Posterior vena cava (tissue), 2 donors: Measurements from ENCODE around the gene SCN3B. TPM values are rescaled to one million over a fixed set of nuclear protein-coding genes. Genes with fewer than 3 reads are reported as not detected.
"Not testable (repeated sequence)": the region's sequence is repeated elsewhere in the genome, so short reads cannot be mapped to it uniquely, and the experiment has no call there.

Experiments used
- DNase-seq: peaks from one replicate; pipeline ENCODE4 v3.0.0-alpha.2; 2020; ENCODE audit warnings: low spot score
- intact Hi-C, 2 donors: fragments of 100-400 bp; cut with DNase I; formaldehyde crosslinking; loops; one replicate each; pipeline versions ENCODE4 v1.14.1 to v1.14.2; 2022 to 2023
- total RNA-seq, 2 donors: library from RNA; stranded (reverse); fragmentation: NEBNext Ultra II Directional; extraction: Animal tissue kit (Norgen Biotek cat#: 25700); gene quantifications; one replicate each; pipeline ENCODE4 v1.2.1, GENCODE V29; 2021
- donor health status: DM: yes; HTN: yes; CAD: no.
- donor health status: DM: yes; HTN: yes; CAD: no.

Gene SCN3B
- total RNA-seq, 2 donors from 2014 or later = 1.5 to 2.8 TPM

GRCh38 chr11:123665306-123665705 is 10.9 kb upstream of the SCN3B start:
- intact Hi-C loops = no loop called here
- DNase-seq = no peak

DNA sequence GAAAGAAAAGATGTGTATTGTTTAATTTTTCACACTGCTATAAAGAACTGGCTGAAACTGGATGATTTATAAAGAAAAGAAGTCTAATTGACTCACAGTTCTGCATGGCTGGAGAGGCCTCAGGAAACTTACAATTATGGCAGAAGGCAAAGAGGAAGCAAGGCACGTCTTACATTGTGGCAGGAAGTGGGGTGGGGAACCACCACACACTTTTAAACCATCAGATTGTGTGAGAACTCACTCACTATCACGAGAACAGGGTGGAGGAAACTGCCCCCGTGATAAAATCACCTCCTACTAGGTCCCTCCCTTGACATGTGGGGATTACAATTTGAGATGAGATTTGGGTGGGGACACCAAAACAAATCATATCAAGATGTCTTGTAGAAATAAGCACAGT is 5.5 kb upstream of the SCN3B start:
- DNase-seq, intact Hi-C loops: not testable (repeated sequence)

DNA sequence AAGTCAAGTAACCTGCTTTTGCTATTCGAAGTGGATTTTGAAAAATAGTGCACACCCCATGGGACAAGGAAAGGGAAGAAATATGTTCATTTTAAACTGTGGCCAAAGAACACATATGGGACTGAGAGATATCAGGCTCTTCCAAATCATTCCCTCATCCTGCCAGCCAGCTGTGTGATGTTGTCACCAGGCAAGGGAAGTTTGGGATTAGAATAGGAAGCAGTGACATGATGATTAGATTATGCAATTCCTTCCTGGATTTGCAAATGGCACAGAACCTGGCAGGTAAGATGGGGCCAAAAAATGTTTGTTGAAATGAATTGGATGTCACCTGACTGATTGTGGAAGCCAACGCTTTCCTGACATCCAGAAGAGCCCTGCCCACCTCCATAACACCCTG is 4.9 kb upstream of the SCN3B start:
- intact Hi-C loops = no loop called here
- DNase-seq = no peak

GRCh38 chr11:123653827-123654565 is 428 bp downstream of the SCN3B start:
- DNase-seq = peak; percentile 83
- intact Hi-C loops = no loop called here

DNA sequence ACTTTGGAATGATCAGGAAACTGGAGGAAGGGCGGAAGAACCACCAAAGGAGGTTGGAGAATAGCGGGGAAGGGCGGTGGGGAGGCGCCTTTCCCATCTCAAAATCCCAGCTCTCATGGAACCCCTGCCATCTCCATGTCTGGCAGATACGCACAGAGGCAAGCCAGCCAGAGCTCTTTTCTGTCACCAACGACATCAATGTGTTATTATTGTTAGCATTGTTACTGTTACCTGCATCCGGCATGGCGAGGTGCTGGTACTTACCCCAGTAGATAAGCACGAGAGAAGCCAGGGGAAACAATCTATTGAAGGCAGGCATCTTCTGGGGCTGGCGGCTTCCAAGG is 969 bp downstream of the SCN3B start:
- no peak for DNase-seq
- intact Hi-C loops = no loop called here

- intact Hi-C loops = no loop called here
- DNase-seq = no peak
Observed at GRCh38 chr11:123652599-123652998, 1.8 kb downstream of the SCN3B start.

DNA sequence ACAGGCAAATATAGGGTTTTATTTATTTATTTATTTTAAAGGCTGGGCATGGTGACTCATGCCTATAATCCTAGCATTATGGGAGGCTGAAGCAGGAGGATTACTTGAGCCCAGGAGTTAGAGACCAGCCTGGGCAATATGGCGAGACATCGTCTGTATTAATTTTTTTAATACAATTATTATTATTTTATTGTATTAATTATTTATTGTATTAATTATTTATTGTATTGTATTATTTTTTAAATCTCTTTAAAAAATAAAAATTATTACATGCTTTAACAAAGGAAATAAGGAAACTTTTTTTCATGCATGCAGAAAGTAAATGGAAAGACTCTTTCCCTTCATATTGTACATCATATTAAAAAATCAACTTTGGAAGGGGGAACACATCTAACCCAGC is 3.5 kb downstream of the SCN3B start:
- DNase-seq = no peak
- intact Hi-C loops = no loop called here

- DNase-seq = no peak
- intact Hi-C loops = no loop called here
Observed at GRCh38 chr11:123645286-123645975, 9.0 kb downstream of the SCN3B start.

DNA sequence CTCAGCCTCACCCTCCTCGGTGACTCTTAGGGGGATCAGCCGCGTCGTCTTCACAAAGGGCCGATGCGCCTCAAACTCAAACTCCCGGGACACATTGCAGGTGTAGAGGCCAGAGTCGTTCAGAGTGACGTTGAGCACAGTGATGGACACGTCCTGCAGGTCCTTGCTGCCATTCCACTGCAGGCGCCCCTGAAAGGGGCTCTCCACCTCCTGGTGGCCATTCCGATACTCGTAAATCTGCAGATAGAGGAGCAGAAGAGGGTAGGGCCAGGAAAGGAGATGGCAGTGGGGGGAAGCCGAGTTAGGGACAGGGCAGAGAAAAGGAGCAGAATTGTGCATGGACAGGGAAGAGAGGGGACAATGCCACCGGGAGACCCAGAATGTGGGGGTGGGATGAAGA is 12.0 kb downstream of the SCN3B start:
- no peak for DNase-seq
- intact Hi-C loops = no loop called here

DNA sequence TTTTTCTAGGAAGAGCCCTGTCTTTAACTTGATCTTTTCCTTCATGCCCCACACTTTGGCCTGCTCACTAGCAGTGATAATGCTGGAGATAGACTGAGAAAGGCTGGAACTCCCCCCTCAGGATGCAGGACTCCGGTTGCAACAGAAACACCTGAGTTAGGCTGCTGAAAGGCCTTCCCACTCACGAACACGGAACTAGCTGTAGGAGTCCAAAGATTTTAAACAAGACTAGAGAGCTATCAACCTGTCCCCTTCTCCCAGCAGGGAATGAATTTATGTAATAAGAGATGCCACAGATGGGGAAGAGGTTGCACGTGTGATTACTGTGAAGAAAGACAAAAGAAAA is 13.0 kb downstream of the SCN3B start:
- DNase-seq = no peak

DNA sequence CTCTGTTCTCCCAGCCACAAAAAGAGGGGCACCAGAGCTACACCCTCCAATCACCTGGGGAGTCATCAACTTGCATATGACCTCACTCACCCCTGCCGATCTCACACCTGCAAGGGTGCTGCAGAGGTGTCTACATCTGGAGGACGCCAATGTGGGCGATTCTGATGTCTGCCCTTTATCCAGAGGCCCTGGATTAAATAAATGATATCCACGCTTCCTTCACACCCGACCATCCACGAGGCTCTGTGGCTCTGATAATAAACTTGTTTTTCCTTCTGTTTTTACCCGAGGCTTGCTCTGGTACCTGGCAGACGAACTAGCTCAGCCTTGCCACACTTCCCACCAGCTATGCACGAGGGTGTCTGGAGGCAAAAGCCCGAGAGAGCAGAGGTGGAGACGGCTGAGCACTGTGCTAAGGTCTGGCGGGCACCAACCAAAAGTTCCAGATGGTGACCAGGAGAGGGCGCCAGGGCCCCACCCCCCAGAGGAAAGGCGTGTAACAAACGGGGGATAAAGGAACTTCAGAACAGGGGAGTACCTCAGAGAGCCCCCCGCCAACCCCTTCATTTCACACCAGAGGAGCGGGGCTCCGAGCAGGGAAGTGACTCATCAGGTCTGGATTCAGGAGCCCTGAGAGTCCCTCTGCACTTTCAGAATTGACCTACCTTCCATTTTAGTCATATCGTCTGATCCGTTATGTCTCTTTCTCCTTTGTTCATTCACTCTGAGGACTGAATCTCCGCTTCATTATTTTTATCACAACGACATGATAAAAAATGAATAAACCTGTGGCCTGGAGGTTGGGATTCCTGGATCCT is 13.5 kb downstream of the SCN3B start:
- intact Hi-C loops = no loop called here
- no peak for DNase-seq

More for the DNA sequence above, 13.0 kb downstream of the SCN3B start:
- intact Hi-C loops = no loop called here

DNA sequence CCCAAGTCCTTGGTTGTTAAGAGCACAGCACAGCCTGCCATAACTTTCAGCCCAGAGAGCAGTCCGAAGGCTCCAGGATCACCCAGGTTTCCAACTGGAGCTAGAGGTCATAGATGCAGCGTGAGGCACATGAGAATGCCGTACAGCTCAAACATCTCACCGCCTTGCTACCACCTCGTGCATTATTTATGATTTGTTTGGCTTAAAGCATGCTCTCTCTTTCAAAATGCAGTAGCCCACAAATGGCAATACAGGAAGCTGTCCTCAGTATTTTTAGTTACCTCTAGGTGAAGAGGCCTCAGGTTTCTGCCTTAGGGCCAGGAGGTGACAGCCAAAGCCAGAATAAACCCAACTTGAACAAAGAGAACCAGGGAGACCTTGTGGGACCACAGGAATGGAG is 14.4 kb downstream of the SCN3B start:
- intact Hi-C loops = no loop called here
- no peak for DNase-seq

GRCh38 chr11:123630126-123630608 is 24.3 kb downstream of the SCN3B start:
- no peak for DNase-seq
- intact Hi-C loops = no loop called here

DNA sequence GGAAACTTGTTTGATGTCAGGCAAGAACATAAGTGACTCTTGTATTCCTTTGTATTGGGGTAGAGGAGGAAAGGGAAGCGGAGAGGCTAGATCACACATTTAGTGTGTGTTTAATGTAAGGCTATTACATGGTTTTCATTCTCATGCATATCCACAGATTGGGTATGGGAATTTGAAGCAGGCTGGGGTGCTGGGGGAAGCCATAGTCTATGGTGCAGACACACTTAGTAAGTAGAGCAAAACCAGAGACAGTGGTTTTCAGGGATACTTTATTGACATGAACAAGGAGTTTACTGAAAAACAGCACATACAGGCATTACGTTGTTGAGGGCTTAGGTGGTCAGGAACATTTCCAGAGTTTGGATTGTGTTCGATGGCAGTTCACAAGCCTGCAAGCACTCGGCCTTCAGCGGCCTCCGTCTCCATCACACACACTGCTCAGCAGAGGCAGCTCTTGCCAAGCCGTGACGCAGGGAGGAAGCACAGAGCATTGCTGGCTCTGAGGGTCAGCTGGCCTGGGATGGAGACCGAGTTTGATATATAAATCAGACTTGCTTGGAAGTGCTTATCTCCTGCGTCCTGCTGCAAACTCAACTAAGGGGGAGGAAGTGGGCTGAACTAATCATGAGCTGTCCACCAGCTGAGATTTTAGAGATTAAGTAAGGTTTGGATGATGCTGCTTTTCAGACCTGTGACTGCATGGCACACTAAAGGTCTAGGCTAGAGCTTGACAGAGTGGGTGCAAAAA is 25.3 kb downstream of the SCN3B start:
- intact Hi-C loops = no loop called here
- DNase-seq = peak; percentile 90

DNA sequence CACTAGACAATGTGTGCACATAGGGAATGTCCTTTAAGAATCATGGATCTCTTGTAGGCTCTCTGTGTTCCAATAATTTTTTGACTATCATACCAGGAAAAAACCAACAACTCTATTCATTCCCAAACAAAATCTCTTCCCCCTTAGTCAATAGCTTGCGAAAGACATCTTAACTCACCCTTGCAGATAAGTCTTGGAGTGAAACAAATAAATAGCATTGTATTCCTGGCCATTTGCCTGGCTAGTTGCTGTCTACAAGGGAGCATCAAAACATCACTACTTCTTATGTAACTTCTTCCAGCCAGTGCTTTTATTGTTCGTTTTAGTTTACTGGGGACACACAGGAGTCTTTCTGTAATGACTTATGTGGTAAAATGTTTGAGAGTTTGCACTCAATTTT is 29.4 kb downstream of the SCN3B start:
- intact Hi-C loops = no loop called here
- no peak for DNase-seq

DNA sequence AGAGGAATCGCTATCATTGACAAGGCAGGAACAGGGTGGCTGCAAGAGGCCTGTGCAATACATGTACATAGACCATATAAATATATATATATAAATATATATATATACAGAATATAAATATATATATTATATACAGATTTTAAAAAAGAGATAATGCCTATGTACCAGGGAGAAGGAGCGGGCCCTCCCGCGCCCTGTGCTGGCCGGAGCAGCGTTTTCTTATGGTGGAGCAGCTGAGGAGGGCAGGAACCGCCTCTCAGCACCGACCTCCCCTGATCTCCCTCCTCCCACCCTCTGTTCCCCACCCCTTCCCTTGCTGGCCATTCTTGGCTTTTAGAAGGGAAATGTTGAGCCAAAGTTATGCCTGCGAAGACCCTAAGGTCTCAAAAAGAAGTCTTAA is 31.8 kb downstream of the SCN3B start:
- DNase-seq = no peak
- intact Hi-C loops = no loop called here

DNA sequence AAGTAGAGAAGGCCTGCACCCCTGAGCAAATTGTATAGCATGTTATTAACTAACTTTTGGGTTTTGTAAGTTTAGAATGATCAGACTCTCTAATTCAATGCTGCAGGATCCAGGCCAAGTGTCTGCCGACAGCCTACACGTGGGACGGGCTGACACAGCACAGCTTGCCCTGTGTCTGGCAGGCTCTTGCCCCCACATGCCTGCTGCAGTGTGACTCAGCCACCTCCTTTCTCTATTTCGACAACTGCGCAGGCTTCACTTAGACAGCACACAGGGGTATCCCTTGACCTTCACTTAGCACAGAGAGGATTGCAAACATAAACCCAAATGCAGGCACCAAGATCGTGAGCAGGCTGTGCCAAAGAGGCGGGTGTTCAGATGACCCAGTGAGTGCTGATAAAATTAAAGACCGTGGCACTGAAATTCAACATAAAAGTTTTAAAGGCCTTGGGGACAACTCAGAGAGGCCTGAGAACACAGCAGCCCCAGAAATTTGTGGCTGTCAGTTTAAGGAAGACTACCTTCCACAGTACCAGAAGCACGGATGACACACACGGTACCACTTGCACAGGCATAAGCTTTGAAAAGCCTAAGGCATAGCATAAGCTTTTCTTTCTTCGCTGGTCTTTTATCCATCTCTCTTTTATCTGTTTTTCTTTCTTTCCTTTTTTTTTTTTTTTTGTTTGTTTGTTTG is 37.8 kb downstream of the SCN3B start:
- no peak for DNase-seq
- intact Hi-C loops = loop anchor here in 1 of 2 donors (5.0 kb wide), 1 partner anchor 416 kb away; no protein-coding TSS in a partner anchor

DNA sequence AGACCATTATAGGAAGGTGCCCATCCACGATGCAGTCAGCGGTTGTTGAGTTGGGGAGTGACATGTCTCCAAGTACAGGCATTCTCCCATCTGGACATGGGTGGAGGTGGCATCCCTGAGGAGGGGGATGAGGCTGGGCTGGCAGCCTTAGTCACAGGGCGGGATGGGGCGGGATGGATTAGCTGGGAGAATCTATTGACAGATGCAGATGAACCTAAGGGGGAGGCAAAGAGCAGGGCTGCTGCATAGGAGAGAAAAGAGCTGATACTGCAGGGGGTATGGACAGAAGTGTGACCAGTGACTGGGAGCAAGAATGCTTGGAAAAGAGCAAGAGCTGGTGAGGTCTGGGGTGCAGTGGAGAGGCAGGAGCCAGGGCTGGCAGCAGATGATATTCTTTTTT is 42.7 kb downstream of the SCN3B start:
- DNase-seq = no peak
- intact Hi-C loops = no loop called here

DNA sequence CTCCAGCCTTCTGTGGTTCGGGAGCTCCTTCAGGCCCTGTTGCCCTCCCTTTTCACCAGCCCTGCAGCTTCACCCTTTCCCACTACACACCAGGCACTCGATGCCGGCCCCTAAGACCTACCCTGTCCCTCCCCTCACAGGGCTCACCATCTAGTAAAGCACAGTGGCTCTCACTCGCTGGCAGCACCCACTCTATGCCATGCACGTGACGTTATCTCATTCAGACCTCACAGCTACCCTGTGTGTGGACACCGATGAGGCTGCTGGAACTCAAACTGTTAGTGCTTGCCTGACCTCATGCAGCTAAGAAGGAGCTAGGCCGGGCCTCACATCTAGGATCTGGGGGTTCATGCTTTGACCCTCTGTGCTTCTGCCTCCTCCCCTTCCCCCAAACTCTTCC is 45.5 kb downstream of the SCN3B start:
- no peak for DNase-seq
- intact Hi-C loops = loop anchor here in 1 of 2 donors (5.0 kb wide), 1 partner anchor 1233 kb away; no protein-coding TSS in a partner anchor
